ENCODE results near the gene CLDN9.

Gene CLDN9

DNA sequence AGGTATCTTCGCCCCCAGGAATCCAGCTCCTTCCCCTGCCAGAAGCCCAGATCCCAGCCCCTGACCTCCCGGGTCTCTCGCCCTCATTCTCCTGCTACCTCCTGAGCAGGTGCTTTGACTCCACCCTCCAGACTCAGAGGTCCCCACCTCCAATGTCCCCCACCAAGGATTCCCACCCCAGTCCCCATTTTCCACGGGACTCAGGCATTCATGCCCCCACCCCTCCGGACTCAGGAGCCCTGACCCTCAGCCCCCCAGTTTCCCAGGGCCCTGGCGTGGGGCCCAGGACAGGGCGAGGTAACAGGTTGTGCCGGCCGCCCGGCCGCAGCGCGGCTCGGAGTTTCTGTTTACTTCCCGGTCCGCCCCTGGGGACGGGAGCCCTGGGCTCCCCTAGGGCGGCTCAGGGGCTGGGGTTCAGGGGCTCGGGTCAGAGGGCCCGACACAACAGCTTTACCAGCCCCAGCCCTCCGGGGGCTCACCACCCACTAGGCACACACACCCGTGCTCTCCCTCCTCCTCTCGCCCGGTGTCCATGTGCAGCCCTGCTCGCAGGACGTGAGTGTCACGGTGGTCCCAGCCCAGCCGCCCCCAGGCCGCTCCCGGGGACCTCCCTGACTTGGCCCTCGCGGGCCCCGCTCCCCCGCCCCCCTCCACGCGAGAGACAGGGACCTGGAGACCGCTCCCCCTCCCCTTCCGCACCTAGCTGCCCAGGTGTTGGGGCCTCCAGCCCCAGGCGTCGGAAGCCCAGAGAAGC lies 23.4 kb downstream of the CLDN9 start:
- peak overlapping the region; percentile 52 for H3K27ac ChIP-seq
- TF ChIP-seq, protein P1, sequence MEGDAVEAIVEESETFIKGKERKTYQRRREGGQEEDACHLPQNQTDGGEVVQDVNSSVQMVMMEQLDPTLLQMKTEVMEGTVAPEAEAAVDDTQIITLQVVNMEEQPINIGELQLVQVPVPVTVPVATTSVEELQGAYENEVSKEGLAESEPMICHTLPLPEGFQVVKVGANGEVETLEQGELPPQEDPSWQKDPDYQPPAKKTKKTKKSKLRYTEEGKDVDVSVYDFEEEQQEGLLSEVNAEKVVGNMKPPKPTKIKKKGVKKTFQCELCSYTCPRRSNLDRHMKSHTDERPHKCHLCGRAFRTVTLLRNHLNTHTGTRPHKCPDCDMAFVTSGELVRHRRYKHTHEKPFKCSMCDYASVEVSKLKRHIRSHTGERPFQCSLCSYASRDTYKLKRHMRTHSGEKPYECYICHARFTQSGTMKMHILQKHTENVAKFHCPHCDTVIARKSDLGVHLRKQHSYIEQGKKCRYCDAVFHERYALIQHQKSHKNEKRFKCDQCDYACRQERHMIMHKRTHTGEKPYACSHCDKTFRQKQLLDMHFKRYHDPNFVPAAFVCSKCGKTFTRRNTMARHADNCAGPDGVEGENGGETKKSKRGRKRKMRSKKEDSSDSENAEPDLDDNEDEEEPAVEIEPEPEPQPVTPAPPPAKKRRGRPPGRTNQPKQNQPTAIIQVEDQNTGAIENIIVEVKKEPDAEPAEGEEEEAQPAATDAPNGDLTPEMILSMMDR (IDR thresholded peaks at IDR 0.05), result no peak
- TF ChIP-seq ZFX (IDR thresholded peaks at IDR 0.05; ENCODE audit: borderline replicate concordance), result no peak

DNA sequence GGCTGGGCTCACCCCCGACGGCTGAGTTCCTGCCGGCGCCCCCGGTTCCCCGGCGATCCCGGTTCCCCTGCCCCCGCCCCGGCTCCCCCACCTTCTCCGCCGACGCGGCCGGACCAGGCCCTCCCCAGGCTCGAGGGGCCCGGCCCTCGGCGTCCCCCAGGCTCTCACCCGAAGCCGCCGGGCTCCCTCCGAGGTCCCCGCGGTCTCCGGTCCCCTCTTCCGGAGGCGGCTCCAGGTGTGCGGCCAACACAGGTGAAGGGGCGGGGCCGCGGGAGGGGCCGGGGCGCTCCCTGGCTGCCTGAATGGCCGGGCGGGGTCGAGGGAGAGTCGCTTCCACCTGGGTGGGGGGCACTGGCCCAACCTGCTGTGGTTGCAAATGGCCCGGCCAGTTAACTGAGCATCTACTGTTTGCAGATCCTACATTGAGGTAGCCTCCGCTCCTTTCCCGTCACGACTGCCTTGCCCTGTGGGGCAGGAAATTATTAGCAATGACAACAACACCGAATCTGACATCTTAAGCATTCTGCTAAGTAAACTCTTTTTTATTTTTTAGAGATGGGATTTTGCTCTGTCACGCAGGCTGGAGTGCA lies 24.1 kb downstream of the CLDN9 start, which contains the start of gene BICDL2:
Gene BICDL2 (minus strand): TSS at position 219 of the 590 bp plus-strand sequence. CDS start 1,448 bp downstream, outside the sequence.
- peak within 1 kb of the TSS; percentile 52 for H3K27ac ChIP-seq
- TF ChIP-seq, protein P1 (IDR thresholded peaks at IDR 0.05), result no peak
- TF ChIP-seq ZFX (IDR thresholded peaks at IDR 0.05; ENCODE audit: borderline replicate concordance), result no peak

DNA sequence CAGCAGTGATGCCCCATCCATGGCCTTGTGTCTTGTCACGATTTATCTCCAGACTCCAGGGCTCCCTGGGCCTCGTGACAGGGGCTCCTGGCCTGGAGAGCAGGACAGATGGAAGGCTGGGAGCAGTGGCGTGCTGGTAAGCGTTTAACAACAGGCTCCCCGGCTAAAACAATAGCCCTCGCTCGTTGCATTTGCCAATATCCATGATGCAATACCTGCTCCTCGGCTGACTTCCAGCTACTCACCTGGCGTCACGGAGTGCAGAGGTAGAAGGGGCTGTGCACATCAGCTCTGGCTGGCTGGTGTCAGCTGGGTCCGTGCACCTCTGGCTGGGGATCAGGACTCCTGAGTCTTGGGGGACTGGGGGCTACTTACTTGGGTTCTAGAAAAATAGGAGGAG lies 25.5 kb downstream of the CLDN9 start:
- H3K27ac ChIP-seq, result no peak overlapping the region
- TF ChIP-seq, protein P1 (IDR thresholded peaks at IDR 0.05), result no peak
- no peak for TF ChIP-seq ZFX (IDR thresholded peaks at IDR 0.05; ENCODE audit: borderline replicate concordance)

DNA sequence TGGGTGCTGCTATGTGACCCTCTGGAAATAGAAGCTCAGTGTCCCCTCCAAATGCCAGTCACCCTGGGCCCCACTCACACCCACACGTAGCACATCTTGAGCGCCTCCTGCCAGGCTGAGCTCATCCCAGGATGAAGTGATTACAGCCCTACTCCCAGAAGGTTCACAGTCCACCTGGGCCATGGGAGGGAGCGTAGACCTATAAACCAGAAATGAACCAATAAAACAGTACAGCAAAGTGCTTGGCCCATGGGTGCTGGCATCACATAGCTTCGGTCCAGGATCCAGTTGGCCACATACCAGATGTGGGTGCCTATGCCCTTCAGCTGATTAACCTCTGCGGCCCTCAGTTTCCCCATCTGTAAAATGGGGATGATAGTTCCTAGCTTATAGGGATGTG lies 26.2 kb downstream of the CLDN9 start:
- H3K27ac ChIP-seq, result no peak overlapping the region
- TF ChIP-seq, protein P1 (IDR thresholded peaks at IDR 0.05), result no peak
- TF ChIP-seq ZFX (IDR thresholded peaks at IDR 0.05; ENCODE audit: borderline replicate concordance), result no peak

DNA sequence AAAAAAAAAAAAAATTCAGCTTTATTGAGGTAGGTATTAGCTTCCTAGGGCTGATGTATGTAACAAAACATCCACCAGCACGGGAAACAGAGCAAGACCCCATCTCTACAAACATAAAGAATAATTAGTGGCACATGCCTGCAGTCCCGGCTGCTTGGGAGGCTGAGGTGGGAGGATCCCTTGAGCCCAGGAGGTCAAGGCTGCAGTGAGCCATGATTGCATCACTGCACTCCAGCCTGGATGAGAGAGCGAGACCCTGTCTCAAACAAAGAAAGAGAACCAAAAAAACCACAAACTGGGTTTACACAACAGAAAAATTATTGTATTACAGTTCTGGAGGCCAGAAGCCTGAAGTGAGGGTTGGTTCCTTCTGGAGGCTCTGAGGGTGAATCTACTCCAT lies 29.7 kb downstream of the CLDN9 start:
- no peak overlapping the region for H3K27ac ChIP-seq
- TF ChIP-seq, protein P1 (IDR thresholded peaks at IDR 0.05), result no peak
- TF ChIP-seq ZFX (IDR thresholded peaks at IDR 0.05; ENCODE audit: borderline replicate concordance), result no peak

DNA sequence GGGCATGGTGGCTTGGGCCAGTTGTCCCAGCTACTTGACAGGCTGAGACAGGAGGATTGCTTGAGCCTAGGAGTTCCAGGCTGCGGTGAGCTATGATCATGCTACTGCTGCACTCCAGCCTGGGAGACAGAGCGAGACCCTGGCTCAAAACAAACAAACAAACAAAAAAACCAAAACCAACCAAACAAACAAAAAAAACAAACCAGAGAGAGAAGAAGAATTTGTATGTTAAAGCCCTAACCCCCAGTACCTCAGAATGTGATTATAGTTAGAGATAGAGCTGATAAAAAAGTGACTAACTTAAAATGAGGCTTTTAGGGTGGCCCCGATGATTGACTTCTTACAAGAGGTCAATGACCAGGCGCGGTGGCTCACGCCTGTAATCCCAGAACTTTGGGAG lies 32.0 kb downstream of the CLDN9 start:
- TF ChIP-seq, protein P1 (IDR thresholded peaks at IDR 0.05), result no peak
- no peak for TF ChIP-seq ZFX (IDR thresholded peaks at IDR 0.05; ENCODE audit: borderline replicate concordance)

More for the DNA sequence above, 32.0 kb downstream of the CLDN9 start:
- peak overlapping the region; percentile 84 for H3K27ac ChIP-seq
